ENCODE results near the gene PRR14L.

The PRR14L gene

GRCh38 chr22:31651664-31652063 lies 98.3 kb downstream of the PRR14L start:
- no peak for DNase-seq (ENCODE audit: insufficient read length, low spot score)
- no peak for FAIRE-seq
- TF ChIP-seq CTCF (IDR thresholded peaks at IDR 0.05; ENCODE audit: insufficient read depth, missing control alignments) = no peak

- no peak for DNase-seq (ENCODE audit: insufficient read length, low spot score)
- no peak for FAIRE-seq
Measured at GRCh38 chr22:31650391-31650790, 99.5 kb downstream of the PRR14L start.

GRCh38 chr22:31647523-31648320 lies 102.2 kb downstream of the PRR14L start:
- no peak for TF ChIP-seq CTCF (IDR thresholded peaks at IDR 0.05; ENCODE audit: insufficient read depth, missing control alignments)
- no peak for DNase-seq (ENCODE audit: insufficient read length, low spot score)
- FAIRE-seq = no peak

More at GRCh38 chr22:31650391-31650790, 99.5 kb downstream of the PRR14L start:
- TF ChIP-seq CTCF (IDR thresholded peaks at IDR 0.05; ENCODE audit: insufficient read depth, missing control alignments) = no peak

- FAIRE-seq (no peak), DNase-seq (ENCODE audit: insufficient read length, low spot score) (no peak)
- no peak for TF ChIP-seq CTCF (IDR thresholded peaks at IDR 0.05; ENCODE audit: insufficient read depth, missing control alignments)
Measured at GRCh38 chr22:31647066-31647465, 102.9 kb downstream of the PRR14L start.

GRCh38 chr22:31646186-31647019 lies 103.5 kb downstream of the PRR14L start:
- DNase-seq (ENCODE audit: insufficient read length, low spot score) (no peak), FAIRE-seq (no peak)
- no peak for TF ChIP-seq CTCF (IDR thresholded peaks at IDR 0.05; ENCODE audit: insufficient read depth, missing control alignments)

GRCh38 chr22:31639436-31640039 lies 110.4 kb downstream of the PRR14L start:
- FAIRE-seq (no peak), DNase-seq (ENCODE audit: insufficient read length, low spot score) (no peak)
- TF ChIP-seq CTCF (IDR thresholded peaks at IDR 0.05; ENCODE audit: insufficient read depth, missing control alignments) = no peak

All from D721Med (cell line).